ENCODE data around the gene SOX10.

Gene SOX10

GRCh38 chr22:37933711-37934376 is 50.5 kb downstream of the SOX10 start (continued):
- TF ChIP-seq PRDM2 (tag by site-specific recombination; IDR thresholded peaks at IDR 0.05; ENCODE audit: borderline replicate concordance) = no peak
- no peak for TF ChIP-seq GFI1B (tag by site-specific recombination; IDR thresholded peaks at IDR 0.05)
- TF ChIP-seq ZNF843 (tag by site-specific recombination; IDR thresholded peaks at IDR 0.05) = no peak
- no peak for TF ChIP-seq ZNF175 (tag by site-specific recombination; IDR thresholded peaks at IDR 0.05)
- no peak for TF ChIP-seq ZNF26 (tag by site-specific recombination; IDR thresholded peaks at IDR 0.05)
- no peak for TF ChIP-seq ZNF670 (tag by site-specific recombination; IDR thresholded peaks at IDR 0.05; ENCODE audit: low read depth)
- peak; percentile 53; the same call in 1 of the 2 replicates for TF ChIP-seq ZNF341 (tag by site-specific recombination; IDR thresholded peaks at IDR 0.05; ENCODE audit: low read depth)
- no peak for TF ChIP-seq AEBP2 (tag by site-specific recombination; IDR thresholded peaks at IDR 0.05; ENCODE audit: borderline replicate concordance)
- TF ChIP-seq MEIS1 (CRISPR knock-in tag; IDR thresholded peaks at IDR 0.05; ENCODE audit: borderline replicate concordance) = no peak
- no peak for TF ChIP-seq ZNF624 (tag by site-specific recombination; IDR thresholded peaks at IDR 0.05)
- 0 out of 2 replicates have a peak, but pooled peaks have one; percentile 12 for TF ChIP-seq ZSCAN4 (tag by site-specific recombination; IDR thresholded peaks at IDR 0.05)
- TF ChIP-seq ZNF654 (tag by site-specific recombination; IDR thresholded peaks at IDR 0.05; ENCODE audit: low read depth) = peak; percentile 40; the same call in 1 of the 2 replicates
- no peak for TF ChIP-seq ZNF174 (tag by site-specific recombination; IDR thresholded peaks at IDR 0.05)
- no peak for TF ChIP-seq ZNF837 (tag by site-specific recombination; IDR thresholded peaks at IDR 0.05)
- peak; percentile 93 for TF ChIP-seq KLF17 (tag by site-specific recombination; IDR thresholded peaks at IDR 0.05)
- TF ChIP-seq KLF8 (tag by site-specific recombination; IDR thresholded peaks at IDR 0.05) = peak; percentile 93
- peak; percentile 86 for TF ChIP-seq ZBTB8A (tag by site-specific recombination; IDR thresholded peaks at IDR 0.05)
- TF ChIP-seq ZNF398 (tag by site-specific recombination; IDR thresholded peaks at IDR 0.05) = no peak
- TF ChIP-seq REPIN1 (tag by site-specific recombination; IDR thresholded peaks at IDR 0.05; ENCODE audit: low read depth) = no peak
- no peak for TF ChIP-seq ZBTB26 (tag by site-specific recombination; optimal IDR thresholded peaks at IDR 0.05)
- no peak; the same call in none of the 2 replicates for TF ChIP-seq ZNF324 (tag by site-specific recombination; IDR thresholded peaks at IDR 0.05)
- TF ChIP-seq ZNF549 (tag by site-specific recombination; IDR thresholded peaks at IDR 0.05) = no peak
